GM19025 (cell line): ENCODE data around the gene KCTD16.

Experiments used
- ATAC-seq: cut with Tn5 transposase; IDR thresholded peaks from one replicate; pipeline ENCODE4 v1.9.1; 2021; ENCODE audit warnings: mild to moderate bottlenecking, low read depth, moderate library complexity; ENCODE audit not compliant: unreplicated experiment

Gene KCTD16

DNA sequence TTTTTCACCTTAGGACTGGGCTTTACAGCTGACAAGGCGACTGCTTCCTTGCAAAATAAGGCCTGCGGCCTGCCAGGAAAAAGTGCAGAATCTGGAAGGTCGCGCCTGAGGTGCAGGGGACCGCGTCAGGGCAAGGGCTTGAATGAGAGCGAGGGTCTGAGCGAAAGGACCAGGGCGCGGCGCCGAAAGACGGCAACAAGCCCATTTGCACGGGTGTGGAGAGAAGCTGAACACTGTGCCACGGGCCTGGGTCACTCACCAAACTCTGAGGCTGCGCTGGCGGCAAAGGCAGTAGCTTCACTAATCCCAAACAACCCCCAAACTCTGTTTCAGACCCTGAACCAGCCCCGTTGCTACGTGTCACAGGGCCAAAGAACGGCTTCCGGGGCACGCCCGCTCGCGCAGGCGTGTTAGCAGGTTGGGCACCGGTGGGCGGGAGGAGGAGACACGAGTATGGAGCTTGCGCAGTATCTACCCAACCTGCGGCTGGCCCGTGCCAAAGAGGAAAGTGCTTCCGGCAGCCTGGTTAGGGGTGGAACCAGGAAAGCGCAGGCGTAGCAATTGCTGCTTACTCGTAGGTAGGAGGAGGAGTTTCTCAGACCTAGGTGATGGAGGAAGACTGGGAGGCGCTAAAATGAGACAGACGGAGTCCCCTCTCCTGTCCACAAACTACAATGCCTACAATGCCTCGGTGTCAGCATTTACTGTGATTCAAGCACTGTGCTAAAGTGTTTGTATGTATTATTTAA, at the start of gene KCTD16, which contains the start of gene YIPF5:
KCTD16 (plus strand) TSS at position 598 of the 749 bp plus-strand sequence.
YIPF5 (minus strand) TSS at position 384 of the 749 bp plus-strand sequence. CDS start 704 bp downstream, outside the sequence.
- ATAC-seq, result peak; percentile 99

- no peak for ATAC-seq
Measured at GRCh38 chr5:144121577-144121976, 49.1 kb upstream of the KCTD16 start.

GRCh38 chr5:144122081-144122480, 48.6 kb upstream of the KCTD16 start:
- no peak for ATAC-seq

DNA sequence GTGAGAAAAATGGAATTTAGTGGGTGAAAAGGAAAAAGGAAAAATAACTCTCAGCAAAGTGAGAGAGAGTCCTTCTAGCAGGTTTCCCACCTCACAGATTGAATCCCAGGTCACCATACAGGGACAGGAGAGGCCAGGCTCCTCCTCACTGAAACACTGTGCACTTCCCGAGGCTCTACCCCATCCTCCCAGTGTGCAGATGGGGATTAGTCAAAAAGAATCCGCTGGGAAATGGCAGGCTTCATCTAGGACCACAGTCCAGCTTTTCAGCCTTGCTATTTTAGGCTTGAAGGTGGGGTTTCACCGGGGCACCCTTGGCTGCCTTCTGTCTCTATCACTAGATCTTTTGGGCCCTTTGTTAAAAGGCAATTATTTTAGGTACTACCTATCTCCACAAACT, 48.0 kb upstream of the KCTD16 start:
- ATAC-seq, result no peak

GRCh38 chr5:144125163-144125726, 45.4 kb upstream of the KCTD16 start:
- no peak for ATAC-seq

- no peak for ATAC-seq
Measured at GRCh38 chr5:144126707-144127106, 44.0 kb upstream of the KCTD16 start.

GRCh38 chr5:144128844-144129243, 41.8 kb upstream of the KCTD16 start:
- no peak for ATAC-seq

DNA sequence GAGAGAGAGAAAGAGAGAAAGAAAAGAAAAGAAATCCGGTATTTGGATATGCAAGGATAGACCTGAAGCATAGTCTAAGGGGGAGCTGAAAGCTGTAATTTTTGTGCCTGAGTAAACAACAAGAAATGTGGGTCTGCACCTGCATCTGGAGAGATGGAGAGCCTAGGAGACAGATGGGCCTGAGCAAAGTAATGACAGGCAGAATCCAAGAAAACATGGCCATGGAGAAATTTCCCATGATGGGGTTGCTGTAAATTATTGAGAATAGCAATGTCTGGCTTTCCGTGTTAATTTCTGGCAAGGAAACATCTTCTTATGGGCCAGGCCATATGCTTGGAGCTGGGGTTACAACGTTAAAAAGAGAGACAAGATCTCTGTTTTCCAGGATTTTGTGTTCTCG, 40.4 kb upstream of the KCTD16 start:
- ATAC-seq, result no peak

GRCh38 chr5:144131261-144131660, 39.4 kb upstream of the KCTD16 start:
- ATAC-seq, result no peak

- ATAC-seq, result no peak
Measured at GRCh38 chr5:144133050-144133633, 37.5 kb upstream of the KCTD16 start.

DNA sequence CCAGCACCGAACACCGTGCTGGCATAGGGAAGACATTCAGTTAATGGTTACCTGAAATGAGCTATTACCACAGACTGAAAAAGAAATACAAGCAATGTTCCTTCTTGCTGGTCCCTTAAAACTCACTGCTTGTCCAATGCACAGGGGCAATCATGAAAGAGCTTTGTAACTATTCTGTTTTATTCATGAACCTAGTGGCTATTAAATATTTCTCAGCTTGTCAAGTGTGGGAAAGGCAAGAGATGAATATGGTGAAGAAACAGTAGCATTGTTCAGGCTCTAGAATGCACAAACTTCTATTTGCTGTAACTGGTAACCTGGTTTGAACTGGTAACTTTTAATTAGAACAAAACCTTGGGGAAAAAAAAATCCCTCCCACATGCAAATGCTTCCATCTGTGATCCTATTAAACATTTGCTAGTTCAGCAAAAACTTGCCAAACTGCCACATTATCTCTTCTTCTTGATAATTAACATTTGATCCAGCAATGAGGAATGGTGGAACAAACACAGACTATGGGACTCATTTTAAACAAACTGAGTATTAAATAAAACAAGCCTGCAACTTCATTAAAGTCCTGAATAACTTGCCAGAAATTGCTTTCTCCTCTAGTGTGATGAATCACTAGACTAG, 36.4 kb upstream of the KCTD16 start:
- ATAC-seq, result no peak

DNA sequence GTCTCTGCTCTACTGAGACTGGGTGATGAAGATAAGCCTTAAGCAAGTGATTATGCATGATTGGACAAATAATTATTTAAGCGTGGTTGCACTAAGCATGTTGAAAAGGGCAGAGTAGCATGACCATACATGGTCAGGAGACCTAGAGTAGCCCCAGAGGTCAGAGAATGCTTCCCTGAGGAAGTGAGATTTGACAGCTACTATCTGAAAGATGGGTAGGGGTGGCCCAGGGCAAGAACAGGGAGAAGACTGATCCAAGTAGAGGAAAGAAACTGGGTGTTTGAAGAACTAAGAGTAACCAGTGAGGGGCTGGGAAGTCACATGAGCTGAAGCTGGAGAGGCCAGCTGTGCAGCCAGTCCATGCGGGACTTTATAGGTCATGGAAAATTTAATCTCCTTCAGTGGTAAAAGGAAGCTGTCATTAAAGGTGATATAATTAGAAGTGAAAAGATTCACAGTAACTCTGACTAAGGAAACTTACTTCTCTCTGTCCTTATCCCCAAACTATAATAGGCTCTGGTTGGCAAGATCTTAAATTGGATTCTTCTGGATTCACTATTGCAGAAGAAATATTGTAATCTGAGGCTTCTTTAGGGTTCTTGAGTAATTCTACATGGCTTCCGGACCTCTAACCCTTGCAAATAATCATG, 35.4 kb upstream of the KCTD16 start:
- ATAC-seq, result no peak

DNA sequence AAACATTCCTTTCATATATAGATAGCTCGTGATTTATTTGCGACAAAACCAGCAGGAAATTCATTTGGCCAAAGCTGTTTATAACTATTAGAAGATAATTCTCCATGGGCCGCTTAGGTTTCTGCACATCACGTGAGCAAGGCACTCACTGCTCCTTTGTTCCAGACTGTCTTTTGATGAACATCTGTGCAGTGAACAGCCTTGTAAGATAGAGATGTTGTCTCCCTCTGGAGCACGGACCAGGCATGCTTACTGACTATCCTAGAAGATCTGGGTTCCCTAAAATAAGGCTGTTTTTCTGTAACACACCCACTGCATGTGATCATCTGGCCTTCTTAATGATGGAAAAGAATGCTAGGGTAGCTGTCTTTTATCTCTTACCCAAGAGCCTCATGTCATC, 31.1 kb upstream of the KCTD16 start:
- no peak for ATAC-seq

DNA sequence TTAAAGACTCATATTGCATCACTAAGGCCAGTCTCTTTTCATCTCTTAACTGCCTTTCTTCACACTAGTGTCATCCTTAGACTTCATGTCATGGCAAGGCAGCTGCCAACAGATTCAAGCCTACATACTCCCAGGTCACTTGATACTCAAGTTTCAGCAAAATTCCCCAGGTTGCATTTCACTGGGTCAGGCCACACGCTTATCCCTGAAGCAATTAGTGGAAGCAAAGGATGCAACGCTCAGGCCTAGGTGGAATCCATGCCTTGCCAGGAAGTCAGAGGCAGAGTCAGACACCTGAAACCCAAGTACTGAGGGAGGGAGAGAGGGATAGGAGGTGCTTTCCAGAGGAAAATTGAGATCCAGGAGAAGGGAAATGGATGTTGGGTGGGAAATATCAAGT, 29.1 kb upstream of the KCTD16 start:
- ATAC-seq, result no peak

DNA sequence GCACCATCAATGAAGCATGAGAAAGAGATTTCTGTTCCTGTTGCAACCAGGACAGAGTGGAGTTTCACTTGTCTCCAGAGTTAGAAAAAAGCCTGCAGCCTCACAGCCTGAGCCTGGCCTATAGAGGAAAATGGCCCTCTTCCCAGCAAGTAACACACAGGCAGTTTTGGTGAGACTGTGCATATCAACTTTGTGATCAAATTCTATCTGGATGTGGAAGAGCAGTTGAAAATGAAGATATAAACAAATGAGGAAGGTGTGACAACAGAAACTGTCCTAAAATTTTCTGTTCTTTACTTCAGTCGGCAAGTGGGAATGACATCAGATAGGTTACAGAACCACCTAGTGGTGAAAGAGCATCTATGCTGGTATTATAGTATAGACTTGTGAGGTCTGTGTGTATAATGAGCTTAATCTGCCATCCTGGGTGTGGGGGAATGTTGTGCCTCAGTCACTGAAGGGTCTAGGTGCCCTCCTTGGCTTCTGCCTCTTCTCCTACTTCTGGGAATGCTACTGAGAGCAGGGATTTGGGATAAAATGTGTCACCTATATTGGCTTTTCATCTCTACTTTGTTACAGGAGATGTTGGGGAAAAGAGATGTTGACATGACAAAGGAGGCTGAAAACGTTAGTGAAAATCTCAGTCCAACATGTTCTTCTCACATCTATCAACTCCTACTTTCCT, 28.4 kb upstream of the KCTD16 start:
- peak; percentile 91 for ATAC-seq

DNA sequence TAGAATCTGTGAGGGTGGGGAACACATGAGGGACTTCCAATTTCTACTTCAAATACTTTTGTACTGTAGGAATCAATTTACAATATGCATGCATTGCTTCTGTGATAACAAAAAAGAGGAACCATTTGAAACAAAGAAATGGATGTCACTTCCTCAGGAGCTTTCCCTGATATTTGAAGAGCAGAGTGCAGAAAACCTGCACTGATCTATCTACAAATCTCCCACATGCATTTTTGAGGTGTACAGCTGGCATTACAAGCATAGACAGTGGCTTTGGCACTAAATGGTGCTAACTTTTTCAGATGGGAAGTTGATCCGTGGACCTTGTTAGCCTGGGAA, 27.9 kb upstream of the KCTD16 start:
- ATAC-seq, result no peak

GRCh38 chr5:144143625-144144024, 27.0 kb upstream of the KCTD16 start:
- no peak for ATAC-seq

- ATAC-seq, result no peak
Measured at GRCh38 chr5:144144956-144145751, 25.5 kb upstream of the KCTD16 start.

DNA sequence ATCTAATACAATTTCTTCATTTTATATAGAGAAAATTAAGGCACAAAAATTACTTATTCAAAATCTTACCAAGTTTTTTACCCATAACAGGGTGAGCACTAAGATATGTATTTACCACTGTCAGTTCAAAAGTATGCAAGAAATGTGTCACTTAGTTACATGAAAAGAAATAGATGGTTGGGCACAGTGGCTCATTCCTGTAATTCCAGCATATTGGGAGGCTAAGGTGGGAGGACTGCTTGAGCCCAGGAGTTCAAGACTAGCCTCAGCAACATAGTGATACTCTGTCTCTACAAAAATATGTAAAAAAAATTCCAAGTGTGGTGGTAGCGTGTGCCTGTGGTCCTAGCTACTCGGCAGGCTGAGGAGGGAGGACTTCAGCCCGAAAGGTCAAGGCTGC, 19.6 kb upstream of the KCTD16 start:
- ATAC-seq, result no peak

GRCh38 chr5:144156767-144157171, 13.9 kb upstream of the KCTD16 start:
- no peak for ATAC-seq
